ENCODE results near the gene FBXL4.
"Not testable (repeated sequence)": the region's sequence is repeated elsewhere in the genome, so short reads cannot be mapped to it uniquely, and the experiment has no call there.

FBXL4 gene

GRCh38 chr6:98945311-98946115, 2.2 kb downstream of the FBXL4 start:
- DNase-seq = no peak

- DNase-seq = no peak
Measured at GRCh38 chr6:98944598-98945081, 3.1 kb downstream of the FBXL4 start.

GRCh38 chr6:98944168-98944567, 3.6 kb downstream of the FBXL4 start:
- no peak for DNase-seq

GRCh38 chr6:98942263-98942803, 5.4 kb downstream of the FBXL4 start:
- no peak for DNase-seq

- no peak for DNase-seq
Measured at GRCh38 chr6:98941319-98941718, 6.4 kb downstream of the FBXL4 start.

GRCh38 chr6:98937351-98937750, 10.4 kb downstream of the FBXL4 start:
- no peak for DNase-seq

- DNase-seq = no peak
Measured at GRCh38 chr6:98932381-98932780, 15.4 kb downstream of the FBXL4 start.

- DNase-seq = no peak
Measured at GRCh38 chr6:98931696-98932095, 16.1 kb downstream of the FBXL4 start.

GRCh38 chr6:98929498-98930060, 18.2 kb downstream of the FBXL4 start:
- no peak for DNase-seq

GRCh38 chr6:98928688-98929087, 19.1 kb downstream of the FBXL4 start:
- no peak for DNase-seq

GRCh38 chr6:98927534-98927933, 20.2 kb downstream of the FBXL4 start:
- no peak for DNase-seq

- no peak for DNase-seq
Measured at GRCh38 chr6:98925831-98926230, 21.9 kb downstream of the FBXL4 start.

GRCh38 chr6:98924647-98925046, 23.1 kb downstream of the FBXL4 start:
- DNase-seq = no peak

- DNase-seq = no peak
Measured at GRCh38 chr6:98920904-98921431, 26.8 kb downstream of the FBXL4 start.

GRCh38 chr6:98910946-98911345, 36.8 kb downstream of the FBXL4 start:
- not testable (repeated sequence) for DNase-seq

- no peak for DNase-seq
Measured at GRCh38 chr6:98909236-98909635, 38.5 kb downstream of the FBXL4 start.

- DNase-seq = not testable (repeated sequence)
Measured at GRCh38 chr6:98906342-98906741, 41.4 kb downstream of the FBXL4 start.

GRCh38 chr6:98905759-98906158, 42.0 kb downstream of the FBXL4 start:
- DNase-seq = no peak

GRCh38 chr6:98904096-98904495, 43.6 kb downstream of the FBXL4 start:
- no peak for DNase-seq

- no peak for DNase-seq
Measured at GRCh38 chr6:98900706-98901105, 47.0 kb downstream of the FBXL4 start.

- no peak for DNase-seq
Measured at GRCh38 chr6:98894810-98895209, 52.9 kb downstream of the FBXL4 start.

GRCh38 chr6:98887650-98888049, 60.1 kb downstream of the FBXL4 start:
- DNase-seq = no peak

- DNase-seq = no peak
Measured at GRCh38 chr6:98885330-98885729, 62.4 kb downstream of the FBXL4 start.

- DNase-seq = no peak
Measured at GRCh38 chr6:98880486-98880885, 67.3 kb downstream of the FBXL4 start.

All from activated CD4-positive, alpha-beta T cell treated with anti-CD3 and anti-CD28 coated beads, Interleukin-2, amount 50 U/mL, for 48 hours (primary cell).